ENCODE results near the gene RIPK3.
A peak's percentile ranks its signal among the peaks of the same experiment; 100 is the strongest.
"Not testable (repeated sequence)": the region's sequence is repeated elsewhere in the genome, so short reads cannot be mapped to it uniquely, and the experiment has no call there.

The RIPK3 gene

DNA sequence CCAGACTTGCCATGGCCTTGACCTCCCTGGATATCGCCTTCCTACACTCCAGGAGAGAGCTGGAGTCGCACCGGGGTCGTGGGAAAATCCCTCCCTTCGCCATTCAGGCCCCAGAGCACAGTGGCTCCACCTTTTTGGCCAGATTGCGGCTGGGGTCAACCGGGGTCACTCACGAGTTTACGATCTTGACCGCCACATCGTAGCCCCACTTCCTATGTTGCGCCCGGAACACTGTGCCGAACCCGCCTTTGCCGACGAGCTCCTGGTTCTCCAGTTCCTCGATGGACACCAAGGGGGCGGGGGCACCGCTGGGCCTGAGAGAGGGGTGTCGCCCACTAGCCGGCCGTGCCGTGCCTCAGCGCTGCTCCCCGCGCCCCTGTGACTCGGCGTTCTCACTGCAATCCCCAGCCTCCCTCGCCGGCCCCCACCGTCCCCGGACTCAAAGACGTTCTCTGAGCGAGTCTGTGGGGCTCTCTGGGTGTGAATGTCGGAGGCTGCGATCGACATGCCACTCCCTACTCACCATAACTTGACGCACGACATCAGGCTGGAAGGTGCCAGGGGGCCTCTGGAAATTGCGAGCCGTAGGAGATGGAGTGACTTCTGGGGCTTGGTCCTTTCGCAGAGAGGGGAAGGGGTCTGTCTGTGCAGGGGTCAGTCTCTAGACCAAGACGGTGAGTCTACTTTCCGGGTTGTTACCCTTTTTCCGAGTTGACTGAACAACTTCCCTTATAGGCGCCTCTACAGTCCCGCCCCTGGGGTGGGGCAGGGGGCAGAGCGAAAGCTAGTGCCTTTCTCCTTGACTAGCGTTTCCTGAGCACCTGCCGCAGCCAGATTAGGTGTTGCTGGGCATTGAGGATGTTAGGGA is at the start of gene RIPK3:
Gene RIPK3, minus strand, starts transcription at position 708 of the 868 bp plus-strand sequence. Its CDS starts 165 bp downstream, at position 543.
- no peak for DNase-seq

DNA sequence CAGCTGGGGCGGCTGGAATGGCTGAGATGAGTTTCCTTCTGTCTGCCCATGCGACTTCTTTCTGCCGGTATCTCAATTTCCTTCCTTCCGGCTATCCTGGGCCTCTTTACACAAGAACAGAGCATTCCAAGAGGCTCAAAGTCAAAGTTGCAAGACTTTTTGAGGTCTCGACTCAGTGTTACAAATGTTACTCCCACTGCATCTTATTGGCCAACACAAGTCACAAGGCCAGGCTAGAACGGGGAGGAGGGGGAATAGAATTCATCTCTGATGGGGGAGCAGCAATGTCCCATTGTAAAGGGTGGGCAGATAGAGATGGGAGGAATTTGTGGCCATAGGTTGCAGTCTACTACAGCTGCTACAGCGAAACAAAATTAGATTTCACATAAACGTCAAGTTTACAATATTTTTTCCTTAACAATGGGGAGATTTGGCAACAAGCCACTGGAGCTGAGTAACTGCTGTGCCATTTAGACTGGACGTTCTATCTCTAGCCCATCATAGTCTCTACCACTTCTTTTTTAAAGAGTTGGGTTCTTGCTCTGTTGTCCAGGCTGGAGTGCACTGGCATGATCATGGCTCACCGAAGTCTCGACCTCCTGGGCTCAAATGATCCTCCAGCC is 49.5 kb upstream of the RIPK3 start:
- DNase-seq: no peak

DNA sequence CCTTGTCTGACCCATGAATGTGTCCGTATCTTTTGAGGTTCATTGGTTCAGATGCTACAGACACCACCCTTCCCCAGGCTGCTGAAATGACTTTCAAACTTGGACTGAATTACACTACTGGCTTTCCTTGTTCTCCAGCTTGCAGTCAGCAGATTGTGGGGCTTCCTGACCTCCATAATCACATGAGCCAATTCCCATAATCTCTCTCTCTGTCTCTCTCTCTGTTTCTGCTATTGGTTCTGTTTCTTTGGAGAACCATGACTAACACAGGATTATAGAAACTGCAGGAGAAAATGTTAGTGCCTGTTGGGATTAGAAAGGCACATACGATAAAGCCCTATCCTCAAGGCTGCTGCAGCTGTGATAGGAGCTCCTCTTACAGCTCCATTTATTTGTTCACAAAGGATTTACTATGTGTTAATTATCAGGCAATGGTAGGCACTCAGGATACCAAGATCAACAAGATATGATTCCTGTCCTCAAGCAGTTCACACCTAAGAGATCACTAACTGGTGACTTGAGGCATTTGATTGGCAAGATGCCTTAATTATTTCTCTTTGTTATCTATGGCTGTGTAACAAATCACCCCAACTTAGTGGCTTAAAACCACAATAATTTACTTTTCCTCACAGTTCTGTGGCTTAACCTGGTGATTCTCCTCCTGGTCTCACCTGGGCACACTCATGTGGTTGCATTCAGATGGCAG is 48.8 kb upstream of the RIPK3 start:
- DNase-seq: no peak

DNA sequence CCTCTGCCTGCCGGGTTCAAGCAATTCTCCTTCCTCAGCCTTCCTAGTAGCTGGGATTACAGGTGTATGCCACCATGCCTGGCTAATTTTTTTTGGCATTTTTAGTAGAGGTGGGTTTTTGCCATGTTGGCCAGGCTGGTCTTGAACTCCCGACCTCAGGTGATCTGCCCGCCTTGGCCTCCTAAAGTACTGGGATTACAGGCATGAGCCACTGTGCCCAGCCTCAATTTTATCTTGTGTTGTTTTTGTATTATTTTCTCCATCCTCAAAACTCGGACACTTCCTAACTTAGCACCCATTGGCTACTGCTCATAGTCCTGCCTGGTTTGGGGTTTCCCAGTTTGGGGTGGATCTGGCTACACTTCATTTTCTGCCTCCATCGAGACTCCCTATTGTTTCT is 47.8 kb upstream of the RIPK3 start:
- DNase-seq: not testable (repeated sequence)

DNA sequence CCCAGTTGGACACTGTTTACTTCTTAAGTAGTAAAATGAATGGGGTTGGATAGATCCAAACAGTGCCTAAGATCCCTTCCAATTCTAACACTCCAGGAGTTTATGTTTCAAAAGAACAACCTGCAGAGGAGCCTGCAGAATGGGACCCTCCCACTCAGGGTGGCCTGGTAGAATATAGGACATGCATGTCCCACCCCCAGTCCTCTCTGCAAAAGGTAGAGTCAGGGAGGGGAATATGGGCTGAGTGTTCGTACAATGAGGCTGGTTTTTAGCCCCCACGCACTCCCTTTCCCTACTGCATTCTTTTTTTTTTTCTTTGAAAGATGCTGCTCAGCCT is 47.2 kb upstream of the RIPK3 start:
- no peak for DNase-seq

DNA sequence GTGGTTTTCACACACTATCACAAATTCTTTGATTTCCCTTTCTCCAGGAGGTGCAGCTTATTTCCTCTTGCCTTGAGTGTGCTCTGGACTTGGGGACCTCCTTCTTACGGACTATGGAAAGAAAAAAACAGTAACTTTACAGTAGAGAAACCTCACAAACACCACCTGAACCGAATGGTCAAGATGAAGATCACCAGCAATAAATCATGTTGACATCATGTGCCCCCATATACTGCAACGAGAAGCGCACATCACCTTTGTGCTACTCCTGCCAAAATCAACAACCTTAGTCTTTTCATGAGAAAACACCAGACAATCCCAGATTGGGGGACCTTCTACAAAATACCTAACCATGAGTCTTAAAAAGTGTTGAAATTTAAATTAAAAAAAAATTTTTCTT is 45.7 kb upstream of the RIPK3 start:
- no peak for DNase-seq

DNA sequence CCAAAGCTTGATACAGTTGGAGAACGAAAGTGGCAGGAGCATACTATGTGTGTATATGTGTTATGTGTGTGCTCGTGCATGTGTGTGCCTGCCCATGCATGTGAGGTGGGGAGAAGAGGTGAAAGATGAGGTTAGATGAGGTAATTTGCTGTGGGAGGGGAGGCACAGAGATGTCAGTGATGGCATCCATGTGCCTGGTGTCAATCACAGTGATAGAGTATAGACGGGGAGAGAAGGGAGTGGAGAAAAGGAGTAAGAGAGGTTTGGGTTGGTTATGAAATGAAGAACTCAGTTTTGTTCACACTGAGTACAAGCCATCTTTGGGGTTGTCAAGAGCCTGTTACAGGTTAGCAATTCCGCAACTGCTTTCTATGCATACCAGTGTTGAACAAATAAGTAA is 44.4 kb upstream of the RIPK3 start:
- DNase-seq: no peak

DNA sequence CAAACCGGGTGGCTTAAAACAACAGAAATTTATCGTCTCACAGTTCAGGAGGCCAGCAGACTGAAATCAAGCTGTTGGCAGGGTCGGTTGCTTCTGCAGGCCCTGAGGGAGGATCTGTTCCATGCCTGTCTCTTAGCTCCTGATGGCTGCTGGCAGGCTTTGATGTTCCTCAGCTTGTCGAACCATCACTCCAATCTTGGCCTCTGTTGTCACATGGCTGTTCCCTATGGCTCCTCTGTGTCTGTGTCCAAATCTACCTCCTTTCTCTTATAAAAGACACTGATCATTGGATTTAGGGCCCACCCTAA is 42.2 kb upstream of the RIPK3 start:
- no peak for DNase-seq

DNA sequence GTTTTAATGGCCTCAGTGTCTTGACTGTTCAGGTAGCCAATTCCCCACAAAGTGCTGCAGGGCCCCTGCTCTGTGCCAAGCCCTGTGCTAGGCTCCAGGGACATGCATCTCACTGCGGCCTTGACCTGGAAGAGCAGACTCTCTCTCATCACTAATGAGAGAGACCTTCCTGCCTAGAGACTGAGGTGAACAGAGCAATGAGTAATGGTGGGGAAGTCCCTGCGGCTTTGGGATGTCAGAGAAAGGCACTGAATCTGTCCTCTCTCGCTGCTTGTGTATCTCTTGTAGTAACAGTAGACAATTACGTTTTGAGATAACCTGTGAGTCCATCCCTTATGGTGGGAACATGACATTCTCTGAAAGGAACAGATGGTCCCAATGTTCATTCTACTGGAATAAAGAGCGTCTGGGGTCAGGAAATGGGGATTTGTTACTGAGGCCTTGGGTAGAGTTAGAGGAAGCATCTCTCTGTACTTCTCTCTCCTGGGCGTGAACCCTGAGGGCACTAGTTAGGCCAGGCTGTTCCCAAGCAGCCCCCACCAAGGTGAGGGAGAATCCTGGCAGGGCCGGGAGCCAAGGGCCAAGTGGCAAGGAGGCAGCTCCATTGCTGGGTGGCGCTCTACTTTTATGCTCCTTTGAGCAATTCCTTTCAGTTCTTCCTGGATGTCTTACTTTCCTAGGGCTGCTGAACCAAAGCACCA is 41.7 kb upstream of the RIPK3 start:
- no peak for DNase-seq

DNA sequence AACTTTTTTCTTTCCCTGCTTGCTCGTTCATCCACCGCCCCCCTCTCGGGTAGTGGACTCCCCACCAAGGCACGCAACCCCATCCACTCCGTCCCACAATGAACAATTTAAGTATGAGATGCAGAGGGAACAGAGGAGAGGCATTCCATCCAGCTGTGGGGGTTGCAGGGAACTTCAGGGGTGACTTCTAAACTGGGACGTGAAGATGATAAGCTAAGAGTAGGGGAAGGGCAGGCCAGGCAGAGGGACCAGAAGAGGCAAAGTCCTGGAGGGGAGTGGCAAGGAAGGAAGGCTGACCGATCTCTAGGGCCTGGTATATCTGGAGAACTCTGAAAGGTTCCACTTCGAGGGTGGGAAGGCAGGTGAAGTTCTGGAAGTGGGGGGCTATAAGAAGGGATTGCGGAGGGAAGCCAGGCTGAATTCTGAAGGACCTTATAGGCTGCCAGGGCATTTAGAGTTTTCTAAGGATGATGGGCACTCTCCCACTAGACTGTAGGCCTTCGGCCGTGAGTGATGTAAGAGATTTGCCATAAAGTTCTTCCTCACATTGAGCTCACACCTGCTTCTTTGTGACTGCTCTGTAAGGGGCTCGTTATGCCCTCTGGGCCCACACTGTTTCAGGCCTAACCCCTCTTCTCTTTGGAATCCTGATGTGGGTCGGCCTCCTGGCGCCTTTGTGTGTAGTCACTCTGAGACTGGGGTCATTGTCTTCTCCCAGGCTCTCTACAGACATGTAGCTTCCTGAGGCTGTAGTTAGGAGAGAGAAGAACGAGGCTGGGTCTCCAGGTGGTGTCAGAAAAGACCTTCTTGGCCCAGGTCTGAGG is 40.3 kb upstream of the RIPK3 start:
- no peak for DNase-seq

DNA sequence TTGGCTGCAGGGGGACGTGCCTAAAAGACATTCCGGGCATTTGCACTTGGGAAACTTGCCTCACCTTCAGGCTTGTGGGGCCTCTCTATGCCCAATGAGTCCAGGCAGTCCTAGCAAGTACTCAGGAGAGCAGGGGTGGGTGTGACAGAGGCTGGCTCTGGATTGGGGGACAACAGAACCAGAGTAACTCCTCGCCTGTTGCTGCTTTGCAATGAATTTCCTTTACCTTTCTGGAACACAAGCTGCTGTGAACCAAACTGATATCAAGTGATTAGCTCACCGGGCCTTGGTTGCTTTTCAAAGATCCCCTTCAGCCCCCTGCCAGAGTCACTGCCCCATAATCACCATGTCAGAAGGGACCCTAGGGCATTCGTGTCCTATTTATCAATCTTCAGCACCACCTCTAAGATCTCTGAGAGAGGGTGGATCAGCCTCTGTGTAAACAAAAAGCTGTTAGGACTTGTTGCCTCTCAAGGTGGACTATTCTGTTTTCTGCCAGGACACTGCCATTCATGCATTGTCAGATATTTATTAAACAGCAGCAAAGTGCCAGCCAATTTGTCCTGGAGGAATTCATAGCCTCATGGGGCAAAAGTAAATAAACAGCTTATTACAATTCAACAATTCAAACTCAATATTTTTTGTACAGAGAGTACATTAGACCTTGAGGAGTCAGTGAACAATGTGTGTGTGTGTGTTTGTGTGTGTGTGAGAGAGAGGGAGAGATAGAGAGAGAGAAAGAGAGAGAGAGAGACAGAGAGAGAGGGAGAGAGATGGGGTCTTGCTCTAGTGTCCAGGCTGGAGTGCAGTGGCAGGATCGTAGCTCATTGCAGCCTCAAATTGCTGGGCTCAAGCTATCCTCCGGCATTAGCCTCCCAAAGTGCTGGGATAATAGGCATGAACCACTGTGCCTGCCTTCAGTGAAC is 39.5 kb upstream of the RIPK3 start:
- DNase-seq: peak; percentile 69

DNA sequence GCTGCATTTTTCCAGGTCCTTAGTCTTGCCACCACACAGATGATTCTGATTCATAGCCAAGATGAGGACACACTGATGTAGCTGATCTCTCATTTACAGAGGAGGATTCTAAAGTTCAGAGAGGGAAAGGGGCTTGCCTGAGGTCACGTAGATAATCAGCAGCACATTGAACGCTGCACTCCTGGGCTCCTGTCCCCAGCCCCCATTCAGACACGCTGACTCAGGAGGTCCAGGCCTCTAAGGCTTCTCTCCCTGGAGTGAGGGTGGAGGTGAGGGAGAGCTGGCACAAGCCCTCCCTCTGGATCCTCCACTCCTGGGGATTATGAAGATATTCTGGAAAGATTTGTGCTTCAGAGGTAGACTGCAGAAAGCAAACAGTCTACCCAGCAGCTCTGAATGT is 38.5 kb upstream of the RIPK3 start:
- DNase-seq: no peak

DNA sequence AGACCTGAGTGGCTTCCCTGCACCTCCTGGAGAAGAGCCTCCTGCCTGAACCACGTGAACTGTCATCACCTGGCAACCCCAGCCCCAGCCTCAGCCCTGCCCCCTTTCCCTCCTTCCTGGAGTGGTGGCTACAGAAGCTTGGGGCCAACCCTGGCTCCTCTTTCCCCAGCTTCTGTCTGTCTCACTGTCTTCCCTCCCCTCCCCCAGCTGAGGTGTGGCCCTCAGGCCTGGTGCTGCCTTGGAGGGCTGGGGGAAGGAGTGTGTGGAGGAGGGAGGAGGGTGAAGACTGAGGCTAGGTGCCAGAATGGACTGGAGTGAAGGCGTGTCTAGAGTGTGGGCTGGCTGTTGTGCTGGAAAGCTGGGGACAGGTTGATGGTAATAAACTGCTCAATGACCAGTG is 37.9 kb upstream of the RIPK3 start:
- peak; percentile 51 for DNase-seq

DNA sequence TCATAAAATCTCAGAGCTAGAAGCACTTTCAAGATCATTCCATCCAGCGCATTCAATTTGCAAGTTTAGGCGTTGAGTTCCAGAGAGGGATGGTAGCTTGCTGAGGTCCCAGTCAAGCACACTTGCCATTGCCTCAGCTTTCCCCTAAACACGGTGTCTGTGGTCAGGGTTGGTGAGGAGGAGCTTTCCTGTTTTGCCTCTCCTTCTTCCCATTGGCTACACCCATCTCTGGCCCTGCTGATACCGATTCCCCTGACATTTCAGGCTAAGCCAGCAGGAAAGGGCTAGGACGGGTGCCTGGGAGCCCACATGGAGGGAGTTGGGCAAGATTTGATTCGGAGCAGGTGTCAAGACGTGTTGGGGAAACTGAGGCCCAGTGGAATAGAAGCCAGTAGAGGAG is 37.3 kb upstream of the RIPK3 start:
- no peak for DNase-seq

DNA sequence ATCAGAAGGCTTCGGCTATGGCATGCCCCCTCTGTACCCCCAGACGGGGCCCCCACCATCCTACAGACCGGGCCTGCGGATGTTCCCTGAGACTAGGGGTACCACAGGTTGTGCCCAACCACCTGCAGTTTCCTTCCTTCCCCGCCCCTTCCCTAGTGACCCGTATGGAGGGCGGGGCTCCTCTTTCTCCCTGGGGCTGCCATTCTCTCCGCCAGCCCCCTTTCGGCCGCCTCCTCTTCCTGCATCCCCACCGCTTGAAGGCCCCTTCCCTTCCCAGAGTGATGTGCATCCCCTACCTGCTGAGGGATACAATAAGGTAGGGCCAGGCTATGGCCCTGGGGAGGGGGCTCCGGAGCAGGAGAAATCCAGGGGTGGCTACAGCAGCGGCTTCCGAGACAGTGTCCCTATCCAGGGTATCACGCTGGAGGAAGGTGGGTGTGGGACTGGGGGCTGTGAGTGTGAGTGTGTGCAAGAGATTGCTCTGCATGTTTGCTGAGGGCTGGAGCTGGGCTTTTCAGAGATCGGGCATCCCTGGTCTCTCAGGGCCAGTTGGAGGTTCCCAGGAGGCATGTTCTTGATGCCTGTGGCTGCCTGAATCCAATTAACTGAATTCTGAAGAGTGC is 36.8 kb upstream of the RIPK3 start:
- no peak for DNase-seq

DNA sequence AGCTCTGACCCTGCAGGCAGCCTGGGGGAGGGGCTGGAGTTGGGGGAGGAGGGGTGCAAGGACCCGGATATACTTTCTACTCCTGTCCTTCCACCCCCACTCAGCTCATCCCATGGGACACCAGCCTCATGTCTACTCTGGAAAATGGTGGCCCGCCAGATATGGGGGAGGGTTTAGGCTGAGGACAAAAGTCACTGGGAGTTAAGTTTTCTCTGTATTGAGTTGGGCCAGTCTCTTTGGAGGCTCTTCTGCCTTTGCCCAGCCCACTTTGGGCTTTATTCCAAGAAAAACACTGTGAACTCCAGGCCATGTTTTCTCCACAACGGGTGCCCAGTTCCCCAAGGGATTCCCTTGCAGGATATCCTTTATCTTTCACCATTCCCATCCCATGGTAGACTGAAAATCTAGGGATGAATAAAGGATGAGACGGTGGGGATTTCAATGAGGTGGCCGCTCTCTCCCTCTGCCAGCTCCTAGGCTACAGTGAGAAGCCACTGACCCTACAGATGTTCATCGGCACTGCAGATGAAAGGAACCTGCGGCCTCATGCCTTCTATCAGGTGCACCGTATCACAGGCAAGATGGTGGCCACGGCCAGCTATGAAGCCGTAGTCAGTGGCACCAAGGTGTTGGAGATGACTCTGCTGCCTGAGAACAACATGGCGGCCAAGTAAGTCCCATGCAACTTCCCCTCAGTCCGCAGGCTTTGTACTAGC is 33.1 kb upstream of the RIPK3 start:
- DNase-seq: peak; percentile 81

DNA sequence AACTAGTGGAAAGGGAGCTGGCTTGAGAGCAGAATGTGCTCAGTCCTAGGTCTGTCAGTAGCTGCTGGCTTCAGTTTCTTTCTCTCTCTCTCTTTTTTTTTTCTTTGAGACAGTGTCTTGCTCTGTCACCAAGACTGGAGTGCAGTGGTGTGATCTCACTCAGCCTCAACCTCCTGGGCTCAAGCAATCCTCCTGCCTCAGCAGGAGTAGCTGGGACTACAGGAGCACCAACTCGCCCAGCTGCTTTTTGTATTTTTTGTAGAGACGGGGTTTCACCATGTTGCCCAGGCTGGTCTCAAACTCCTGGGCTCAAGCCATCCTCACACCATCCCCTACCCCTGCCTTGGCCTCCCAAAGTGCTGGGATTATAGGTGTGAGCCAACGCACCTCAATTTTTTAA is 31.8 kb upstream of the RIPK3 start:
- not testable (repeated sequence) for DNase-seq

DNA sequence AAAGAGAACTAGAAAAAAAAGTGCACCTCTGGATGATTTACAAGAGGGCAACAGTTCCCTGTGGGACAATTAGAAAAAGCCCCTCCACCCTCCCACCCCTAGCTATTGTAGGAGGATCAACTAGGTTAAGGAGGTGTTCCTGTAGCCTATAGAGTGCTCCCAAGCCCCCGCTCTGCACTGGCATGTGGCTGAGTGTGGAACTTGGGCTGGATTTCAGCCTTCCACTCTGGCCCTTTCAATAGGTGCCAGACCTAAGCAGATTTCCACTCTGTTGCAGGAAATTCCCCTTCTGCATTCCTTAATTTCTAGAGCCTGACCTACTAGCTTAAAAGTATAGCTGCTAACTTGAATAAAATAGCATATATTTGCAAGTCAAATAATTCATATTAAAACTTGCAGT is 31.0 kb upstream of the RIPK3 start:
- no peak for DNase-seq

DNA sequence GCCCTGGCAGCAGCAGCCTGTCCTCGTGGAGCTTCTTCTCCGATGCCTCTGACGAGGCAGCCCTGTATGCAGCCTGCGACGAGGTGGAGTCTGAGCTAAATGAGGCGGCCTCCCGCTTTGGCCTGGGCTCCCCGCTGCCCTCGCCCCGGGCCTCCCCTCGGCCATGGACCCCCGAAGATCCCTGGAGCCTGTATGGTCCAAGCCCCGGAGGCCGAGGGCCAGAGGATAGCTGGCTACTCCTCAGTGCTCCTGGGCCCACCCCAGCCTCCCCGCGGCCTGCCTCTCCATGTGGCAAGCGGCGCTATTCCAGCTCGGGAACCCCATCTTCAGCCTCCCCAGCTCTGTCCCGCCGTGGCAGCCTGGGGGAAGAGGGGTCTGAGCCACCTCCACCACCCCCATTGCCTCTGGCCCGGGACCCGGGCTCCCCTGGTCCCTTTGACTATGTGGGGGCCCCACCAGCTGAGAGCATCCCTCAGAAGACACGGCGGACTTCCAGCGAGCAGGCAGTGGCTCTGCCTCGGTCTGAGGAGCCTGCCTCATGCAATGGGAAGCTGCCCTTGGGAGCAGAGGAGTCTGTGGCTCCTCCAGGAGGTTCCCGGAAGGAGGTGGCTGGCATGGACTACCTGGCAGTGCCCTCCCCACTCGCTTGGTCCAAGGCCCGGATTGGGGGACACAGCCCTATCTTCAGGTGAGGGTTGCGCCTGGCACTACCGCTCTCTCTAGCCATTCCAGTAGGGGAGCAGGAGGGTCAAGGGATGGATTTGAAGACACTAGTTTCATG is 30.3 kb upstream of the RIPK3 start:
- DNase-seq: no peak

DNA sequence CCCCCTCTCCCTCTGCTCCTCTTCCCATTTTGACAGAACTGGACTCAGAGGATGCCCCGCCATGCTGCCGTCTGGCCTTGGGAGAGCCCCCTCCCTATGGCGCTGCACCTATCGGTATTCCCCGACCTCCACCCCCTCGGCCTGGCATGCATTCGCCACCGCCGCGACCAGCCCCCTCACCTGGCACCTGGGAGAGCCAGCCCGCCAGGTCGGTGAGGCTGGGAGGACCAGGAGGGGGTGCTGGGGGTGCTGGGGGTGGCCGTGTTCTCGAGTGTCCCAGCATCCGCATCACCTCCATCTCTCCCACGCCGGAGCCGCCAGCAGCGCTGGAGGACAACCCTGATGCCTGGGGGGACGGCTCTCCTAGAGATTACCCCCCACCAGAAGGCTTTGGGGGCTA is 29.7 kb upstream of the RIPK3 start:
- DNase-seq: no peak

All from NCI-H69 (cell line).